Activated T-helper 1 cell treated with anti-CD3 and anti-CD28 coated beads, Interleukin-2, amount 50 U/mL, for 16 hours (primary cell): ENCODE measurements around the gene MCIDAS.

Source experiments
- DNase-seq, 2 donors: peaks; one replicate each; pipeline ENCODE4 v3.0.0-alpha.2; 2020; ENCODE audit warnings: low read depth in 1 of 2, low spot score in 1 of 2

Gene MCIDAS

DNA sequence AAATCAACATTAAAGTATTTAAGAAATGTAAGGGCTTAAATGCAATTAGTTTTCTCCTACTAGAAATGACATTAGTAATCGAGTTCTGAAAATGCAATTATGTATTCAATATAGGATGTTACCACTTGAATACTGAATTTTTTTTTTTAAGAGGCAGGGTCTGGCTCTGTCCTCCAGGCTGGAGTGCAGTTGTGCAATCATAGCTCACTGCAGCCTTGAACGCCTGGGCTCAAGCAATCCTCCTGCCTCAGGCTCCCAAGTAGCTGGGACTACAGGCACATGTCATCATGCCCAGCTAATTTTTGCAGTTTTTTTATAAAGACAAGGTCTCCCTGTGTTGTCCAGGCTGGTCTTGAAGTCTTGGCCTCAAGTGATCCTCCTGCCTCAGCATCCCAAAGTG lies 55.6 kb downstream of the MCIDAS start:
- no peak for DNase-seq
